CD1c-positive myeloid dendritic cell (primary cell): ENCODE results near the gene DDX23.
A peak's percentile ranks its signal among the peaks of the same experiment; 100 is the strongest.

Experiments
- DNase-seq: peaks from one replicate; pipeline ENCODE4 v3.0.0-alpha.2; 2016; ENCODE audit errors: extremely low spot score

Gene DDX23

DNA sequence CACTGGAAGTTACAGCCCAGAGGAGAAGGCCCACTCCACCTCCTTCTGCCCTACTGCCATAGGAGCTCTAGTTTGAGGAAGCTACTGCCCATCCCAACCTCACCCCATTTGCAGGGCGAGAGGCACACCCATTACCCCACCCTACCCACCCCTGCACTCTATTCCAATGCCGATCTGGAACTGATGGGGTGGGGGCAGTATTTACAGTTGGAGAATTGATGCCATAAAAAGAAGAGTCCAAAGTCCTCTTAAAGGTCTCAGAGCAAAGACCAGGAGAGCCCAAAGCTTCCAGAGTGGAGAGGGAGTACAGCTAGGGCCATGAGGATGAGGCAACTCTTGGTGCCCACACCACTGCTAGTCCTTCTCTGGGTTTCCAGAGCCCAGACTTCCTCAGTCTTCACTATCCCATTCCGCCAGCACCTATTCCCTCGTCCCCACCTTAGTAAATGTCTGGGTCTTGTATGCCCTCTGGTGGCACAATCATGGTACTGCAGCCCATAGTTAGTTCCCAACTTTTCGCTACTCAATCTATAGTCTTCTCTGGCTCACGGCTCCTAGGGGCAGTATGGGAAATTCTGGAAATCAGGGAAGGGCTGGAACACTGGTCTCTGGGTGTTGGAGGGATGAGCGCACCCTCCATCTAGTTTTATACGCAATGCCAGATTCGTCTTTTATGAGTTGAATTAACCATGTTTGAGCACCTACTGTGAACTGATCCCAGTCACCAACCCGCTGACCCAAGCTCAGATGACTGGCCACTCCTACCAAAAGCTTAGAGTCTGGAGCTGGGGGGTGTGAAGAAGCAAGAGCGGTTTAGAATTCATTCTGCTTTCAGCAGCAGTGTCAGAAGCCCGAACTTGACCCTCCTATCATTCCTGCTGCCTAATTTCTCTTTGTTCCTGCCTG lies 56.2 kb downstream of the DDX23 start:
- peak; percentile 72 for DNase-seq

DNA sequence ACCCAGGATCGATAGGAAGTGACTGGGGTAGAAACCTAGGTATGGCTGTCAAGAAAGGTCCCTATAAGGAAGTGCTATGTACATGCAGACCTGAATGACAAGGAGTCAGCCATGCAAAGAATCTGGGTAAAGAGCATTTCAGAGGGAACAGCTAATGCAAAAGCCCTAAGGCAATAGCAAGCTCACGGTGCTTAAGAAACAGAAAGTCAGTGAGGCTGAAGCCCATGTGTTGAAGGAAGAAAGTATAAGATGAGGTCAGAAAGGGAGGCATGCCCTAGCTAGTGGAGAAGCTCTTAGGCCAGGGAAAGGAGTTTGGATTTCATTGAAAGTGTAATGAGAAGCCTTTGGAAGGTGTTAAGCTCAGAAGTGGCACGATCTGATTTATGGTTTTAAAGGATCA lies 57.1 kb downstream of the DDX23 start:
- no peak for DNase-seq

DNA sequence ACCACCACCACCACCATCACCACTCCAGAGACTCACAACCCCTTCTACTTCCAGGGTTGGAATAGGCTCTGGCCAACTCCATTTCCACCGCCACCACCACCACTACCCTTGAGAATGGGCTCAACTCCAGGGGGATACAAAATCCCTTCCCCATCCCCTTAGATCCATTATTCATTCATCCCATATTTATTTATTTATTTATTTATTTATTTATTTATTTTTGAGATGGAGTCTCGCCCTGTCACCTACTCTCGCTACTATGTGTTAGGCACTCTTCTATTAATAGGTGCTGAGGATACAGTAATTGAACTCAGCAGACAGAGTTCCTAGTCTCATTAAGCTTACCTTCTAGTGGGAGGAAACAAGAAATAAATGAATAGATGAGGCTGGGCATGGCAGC lies 58.3 kb downstream of the DDX23 start:
- DNase-seq, result no peak

DNA sequence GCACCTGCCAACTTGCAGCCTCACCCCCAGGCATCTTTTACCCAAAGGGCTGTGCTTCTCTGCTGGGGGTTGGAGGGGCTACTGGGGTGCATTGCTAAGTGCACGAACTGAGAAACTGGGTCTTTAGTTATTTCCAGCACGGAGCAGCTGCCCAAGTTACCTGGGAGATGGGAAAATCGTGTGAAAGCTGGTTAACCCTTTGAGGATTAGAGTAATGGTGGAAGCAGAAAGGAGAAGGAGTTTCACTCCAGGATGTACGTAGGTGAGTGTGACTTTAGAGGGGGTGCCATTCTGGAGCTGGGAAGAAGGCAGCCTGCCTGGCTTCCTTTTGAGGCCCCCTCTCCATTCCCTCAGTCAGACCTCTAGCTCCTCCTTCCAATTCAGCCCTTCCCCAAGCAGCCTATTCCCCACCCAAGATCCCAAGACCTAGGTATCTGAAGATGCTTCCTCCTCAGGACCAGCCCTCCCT lies 62.1 kb downstream of the DDX23 start:
- no peak for DNase-seq

DNA sequence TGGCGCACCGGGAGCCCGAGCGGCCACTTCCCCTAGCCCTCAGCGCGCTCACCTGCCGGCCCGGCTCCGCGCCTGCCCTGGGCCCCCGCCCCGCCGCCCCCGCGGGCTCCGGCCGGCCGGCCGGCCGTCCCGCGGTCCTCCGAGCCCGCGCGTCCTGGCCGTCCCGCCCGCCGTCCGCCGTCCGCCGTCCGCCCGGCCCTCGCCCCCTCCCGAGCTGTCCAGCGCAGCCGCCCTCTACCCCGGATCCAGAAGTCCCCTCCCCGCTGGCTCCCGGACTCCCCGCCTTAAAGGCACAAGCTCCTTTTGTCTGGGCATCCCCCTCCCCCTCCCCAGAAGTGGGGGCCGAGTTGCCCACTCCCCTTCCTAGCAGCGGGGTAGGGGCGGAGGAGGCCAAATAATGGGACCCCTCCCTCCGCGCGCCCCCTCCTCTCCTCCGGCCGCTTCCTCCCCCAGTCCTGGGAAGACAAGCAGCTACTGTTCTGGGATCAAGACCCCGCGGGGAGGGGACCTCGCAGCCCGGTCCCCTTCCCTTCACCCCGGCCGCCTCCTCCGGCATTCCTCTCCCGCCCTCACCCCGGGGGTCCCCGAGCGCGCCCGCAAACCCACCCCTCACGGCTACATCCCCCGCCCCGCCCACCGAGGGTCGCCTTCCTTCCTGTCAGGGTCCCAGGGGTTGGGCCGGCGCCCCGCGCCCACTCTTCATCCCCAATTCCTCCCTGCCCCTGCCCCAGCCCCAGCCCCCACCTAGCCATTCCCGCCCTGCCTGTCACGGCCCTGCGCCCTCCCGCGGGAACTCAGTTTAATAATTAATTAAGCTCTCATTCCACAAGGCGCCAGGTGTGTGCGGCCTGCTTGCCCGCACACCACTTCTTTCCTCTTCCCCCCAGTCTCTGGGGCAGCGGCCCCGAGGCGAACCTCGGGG lies 62.8 kb downstream of the DDX23 start, which contains the start of gene ADCY6:
Gene ADCY6 (minus strand): TSS at position 236 of the 922 bp plus-strand sequence. CDS start 5,655 bp downstream, outside the sequence.
- DNase-seq, result peak; percentile 27

DNA sequence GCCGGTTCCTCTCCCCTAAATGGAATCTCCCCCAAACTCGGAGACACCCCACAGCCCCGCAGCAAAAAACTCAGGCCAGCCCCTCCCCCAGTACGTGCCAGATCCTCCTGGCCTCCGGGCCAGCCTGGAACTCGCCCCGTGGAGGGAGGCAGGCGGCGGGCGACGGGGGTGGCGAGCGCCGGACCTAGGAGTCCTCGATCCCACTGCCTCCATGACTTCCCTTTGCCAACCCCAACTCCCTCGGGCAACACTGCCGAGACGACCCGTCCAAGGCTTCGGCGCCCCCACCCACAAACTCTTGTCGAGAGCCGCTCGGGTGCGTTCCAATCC lies 63.5 kb downstream of the DDX23 start:
- no peak for DNase-seq

DNA sequence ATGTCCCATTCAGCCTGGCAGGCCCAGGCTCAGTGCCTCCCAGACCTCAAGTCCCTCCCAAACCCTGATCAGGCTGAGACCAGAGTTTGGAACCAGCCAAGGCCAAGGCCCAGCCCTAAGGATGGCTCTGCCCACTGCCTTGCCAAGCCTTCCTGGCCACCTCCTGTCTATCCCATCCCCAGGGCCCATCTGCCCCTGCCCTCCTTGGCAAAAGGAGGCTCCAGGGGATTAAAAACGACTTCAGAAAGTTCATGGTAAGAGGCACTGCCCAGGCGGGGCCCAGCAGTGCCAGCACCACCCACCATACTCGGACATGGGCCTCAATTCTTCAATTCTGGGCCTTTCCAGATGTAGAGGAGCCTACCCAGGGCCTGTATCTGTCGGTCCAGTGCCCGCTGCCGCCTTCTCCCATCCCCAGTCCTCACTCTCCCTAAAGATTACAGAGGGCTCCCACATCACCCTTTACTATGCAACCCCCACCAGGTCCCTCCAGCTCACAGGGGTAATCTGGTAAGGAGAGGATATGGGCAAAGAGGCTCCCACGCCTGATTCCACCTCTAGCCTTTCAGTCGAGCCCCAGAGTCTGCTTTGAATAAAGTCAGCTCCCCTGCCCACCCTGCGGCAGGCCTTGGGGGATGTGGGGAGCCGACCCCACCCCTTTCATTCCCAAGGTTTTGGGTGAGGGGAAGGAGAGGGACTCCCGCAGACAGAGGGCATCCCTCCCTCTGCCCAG lies 64.0 kb downstream of the DDX23 start:
- DNase-seq, result no peak

DNA sequence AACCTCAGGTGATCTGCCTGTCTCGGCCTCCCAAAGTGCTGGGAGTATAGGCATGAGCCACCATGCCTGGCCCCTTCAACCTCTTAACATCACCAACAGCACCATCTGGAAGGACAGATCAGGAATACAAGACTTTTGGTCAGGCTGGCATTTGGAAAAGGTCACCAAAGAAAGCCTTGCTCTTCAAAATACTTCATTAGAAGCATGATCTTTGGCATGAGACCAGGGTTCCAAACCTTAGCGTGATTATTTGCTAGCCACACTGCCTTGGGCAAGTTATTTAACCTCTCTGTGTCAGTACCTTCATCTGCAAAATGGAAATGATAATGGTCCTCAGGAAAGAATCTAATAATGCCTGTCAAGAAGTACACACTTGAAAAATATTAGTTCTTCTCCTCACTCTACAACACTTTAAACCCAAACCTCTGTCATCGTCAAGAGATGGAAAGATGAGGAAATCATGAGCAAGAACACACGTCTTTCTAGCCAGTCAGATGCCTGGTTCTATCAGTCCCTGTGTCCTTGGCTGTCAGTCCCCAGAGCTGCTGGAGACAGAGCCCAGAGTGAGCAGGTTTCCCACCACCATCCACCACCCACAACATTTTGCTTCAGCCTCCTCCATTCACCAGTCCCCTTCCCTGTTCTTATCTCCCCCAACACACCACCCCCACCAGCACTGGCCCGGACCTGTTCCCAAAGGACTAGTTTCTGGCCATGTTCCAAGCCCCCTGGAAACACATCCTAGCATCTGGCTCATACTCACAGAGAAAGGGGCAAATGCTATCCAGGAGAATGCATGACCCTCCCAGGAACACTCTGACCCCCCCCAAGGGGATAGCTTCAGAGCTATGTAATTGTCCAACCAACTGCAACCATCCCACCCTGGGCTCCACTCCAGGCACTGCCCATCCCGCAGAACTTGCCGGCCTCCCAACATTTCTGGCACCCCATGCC lies 65.1 kb downstream of the DDX23 start:
- no peak for DNase-seq

DNA sequence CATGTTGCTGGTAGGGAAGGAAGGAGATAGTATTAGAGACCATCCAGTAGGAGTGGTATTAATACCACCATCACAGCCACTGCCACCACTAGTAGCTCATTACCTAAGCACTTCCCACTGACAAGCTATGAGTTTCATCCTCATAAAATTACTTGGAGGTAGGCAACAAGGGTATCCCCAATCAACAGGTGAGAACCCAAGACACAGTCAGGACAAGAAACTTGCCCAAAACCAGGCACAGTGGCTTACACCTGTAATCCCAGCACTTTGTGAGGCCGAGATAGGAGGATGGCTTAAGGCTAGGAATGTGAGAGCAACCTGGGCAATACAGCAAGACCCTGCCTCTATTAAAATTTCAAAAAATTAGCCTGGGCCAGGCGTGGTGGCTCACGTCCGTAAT lies 68.5 kb downstream of the DDX23 start:
- DNase-seq, result no peak

DNA sequence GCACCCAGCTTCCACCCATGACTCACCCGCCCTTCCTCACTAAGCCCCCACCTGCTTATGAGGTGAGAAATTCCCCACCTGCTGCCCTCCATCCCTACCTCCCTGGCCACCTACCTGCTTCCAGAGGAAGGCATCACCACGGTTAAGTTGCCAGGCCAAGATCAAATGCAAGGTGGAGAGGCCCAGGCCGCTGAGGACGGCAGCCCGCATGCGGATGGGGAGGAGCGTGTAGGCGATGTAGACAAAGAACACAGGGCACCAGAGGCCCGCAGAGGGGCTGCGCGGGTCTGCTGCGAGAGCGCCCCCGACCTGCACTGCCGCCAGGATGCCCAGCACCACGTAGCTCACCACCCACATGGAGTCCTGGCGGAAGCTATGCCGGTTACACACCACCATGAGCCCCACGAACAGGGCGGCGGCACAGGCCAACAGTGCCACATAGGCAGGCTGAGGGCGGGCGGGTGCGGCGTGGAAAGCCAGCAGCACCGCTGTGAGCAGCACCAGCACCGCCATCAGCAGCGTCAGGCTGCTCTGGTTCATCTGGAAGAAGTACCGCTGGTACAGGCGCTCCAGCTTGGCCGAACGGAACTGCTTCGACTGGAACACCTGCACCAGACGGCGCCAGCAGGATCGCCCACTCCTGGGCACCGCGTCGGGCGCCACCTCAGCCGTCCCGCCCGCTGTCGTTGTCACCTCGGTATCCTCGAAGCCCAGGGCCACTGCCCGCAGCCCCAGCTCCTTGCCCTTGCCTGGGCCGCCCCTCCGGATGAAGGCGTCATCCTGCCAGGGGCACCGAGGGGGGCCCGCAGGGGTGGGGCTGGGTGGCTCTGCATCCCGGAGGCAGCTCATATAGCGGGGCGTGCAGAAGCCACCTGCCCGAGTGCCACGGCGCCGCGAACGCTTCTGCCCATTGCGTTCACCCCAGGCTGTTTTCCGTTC lies 69.2 kb downstream of the DDX23 start:
- DNase-seq, result no peak

DNA sequence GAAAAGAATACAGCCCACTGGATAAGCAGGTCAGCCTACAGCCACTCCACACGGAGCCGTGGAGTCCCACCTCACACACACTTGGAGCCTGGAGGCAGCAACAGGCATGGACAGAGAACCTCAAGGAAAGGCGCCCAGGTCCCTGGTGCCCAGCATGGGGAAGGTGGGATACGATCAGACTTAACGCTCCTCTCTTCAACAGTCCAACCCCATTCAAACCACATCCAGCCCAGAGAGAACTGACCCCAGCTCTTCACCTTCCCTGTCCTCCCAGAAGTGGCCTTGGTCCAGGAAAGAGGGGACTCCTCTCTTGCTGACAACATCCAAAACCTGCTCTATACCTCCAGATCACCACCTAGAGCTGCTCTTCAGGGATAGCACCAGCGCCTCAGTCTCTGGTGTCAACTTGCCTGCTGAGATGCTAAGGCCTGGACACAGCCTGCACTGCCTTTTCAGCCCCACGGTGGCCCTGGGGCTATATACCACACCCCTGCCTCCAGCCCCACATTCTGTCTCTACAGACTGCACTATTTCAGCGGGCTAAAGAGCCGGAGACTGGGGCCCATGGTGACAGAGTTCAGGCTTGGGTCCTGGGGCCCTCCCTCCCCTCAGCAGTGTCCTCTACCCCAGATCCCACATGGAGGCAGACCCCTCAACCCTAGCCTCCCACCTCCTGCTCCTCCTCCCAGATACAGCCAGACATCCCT lies 70.1 kb downstream of the DDX23 start:
- no peak for DNase-seq

DNA sequence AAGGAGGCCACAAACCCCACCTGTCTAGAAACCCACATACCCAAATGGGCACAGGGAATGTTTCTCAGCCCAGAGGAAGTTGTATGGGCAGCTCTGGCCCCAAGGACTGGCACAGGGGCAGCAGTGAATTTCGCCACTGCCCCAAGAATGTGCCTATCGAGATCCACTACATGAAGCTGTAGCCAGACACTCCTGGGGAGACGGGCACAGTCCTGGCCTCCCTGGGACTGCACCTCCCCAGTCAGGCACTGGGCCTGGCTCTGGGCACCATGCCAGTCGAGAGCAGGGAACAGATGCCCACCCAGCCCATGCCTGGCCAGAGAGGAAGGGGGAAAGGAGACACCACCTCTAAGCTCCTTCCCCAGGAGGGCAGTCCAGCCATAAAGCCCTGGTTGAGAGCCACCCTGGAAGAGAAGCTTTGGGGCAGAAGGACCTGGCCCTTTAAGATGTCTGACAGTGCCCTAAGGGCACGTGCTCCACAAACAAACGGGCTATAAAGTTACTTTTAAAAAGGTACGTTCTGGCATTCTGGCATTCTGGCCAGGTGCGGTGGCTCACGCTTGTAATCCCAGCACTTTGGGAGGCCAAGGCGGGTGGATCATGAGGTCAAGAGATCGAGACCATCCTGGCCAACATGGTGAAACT lies 71.5 kb downstream of the DDX23 start:
- DNase-seq, result no peak

DNA sequence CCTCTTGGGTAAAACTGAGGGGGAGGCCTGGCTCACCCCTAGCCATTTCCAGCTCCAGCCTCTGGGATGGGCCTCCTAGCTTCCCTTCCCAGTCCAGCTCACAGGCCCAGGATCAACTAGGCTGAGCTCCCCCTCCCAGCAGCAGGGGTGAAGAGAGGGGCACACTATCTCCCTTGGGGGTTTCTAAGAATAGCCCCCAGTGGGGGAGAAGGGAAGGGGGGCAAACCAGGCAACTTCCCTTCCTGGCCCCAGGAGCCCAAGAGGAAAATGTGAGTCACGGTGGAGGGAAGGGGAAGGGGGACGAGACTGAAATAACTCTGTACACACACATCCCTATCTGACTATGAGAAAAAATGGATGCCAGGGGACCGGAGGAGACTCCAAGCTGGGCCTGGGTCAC lies 72.1 kb downstream of the DDX23 start:
- peak; percentile 45 for DNase-seq
